ENCODE measurements around the gene EEA1.

EEA1 gene

GRCh38 chr12:92938018-92938417 is 8.9 kb upstream of the EEA1 start:
- no peak for DNase-seq

DNA sequence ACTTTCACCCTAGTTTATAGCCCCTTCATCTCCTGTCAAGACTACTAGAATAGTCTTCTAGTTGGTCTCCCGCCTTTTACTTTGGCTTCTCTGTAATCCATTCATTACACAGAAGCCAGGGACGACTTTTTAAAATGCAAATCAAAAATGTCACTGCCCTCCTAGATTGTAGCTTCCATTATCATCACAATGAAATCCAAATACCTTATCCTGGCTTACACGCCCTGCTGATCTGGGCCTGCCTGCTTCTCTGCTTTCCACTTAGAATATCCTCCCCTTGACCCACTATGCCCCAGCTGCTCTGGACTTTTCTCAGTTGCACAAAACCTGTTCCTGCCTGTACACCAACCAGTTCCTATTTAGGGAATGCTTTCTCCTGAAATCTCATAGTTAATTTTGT is 4.5 kb upstream of the EEA1 start:
- DNase-seq = no peak

GRCh38 chr12:92930421-92930820 is 1.3 kb upstream of the EEA1 start:
- DNase-seq = no peak

DNA sequence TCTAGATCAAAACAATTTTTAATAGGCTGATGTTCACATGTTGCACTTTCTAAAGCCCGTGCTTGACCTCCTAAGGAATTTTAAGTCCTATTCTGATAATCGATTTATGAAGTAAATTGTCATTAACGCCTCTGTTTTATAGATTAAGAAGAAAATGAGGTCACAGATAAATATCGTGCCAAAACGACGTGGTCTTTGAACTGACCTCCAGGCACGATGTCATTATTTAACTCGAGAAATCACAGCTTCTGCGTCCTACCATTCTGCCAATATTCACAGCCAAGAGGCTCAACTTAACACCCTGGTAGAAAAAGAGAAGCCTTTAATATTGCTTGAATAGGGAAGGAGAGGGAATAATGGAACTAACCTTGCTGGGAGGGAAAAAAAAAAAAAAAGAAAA is 888 bp upstream of the EEA1 start:
- DNase-seq = no peak

DNA sequence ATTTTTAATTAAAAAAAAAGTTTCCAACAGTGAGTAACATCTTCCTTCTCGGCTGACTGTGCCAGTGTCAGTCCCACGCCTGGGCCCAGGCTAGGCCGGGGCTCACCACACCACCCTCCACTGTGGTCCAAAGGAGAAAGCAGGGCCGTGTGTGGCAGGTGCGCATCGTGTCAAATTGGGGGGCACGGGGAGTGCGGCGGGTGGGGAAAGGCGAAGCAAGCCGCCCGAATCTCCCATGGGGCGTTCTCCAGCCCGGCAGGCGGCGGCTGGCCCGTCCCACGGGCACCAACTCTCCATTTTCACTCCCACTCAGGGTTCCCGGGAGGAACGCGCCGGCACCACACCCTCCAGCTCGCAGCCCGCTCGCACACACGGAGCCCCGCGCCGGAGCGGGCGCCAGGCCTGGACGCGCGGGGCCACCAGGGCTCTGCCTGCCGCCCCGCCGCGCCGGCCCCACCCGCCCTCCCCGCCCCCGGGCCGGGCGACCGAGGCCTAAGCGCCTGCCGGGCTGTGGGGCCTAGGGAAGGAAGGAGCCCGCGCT is 604 bp downstream of the EEA1 start:
- DNase-seq = no peak

- no peak for DNase-seq
Measured at GRCh38 chr12:92927436-92928281, 1.4 kb downstream of the EEA1 start.

- DNase-seq = no peak
Measured at GRCh38 chr12:92927055-92927435, 2.0 kb downstream of the EEA1 start.

DNA sequence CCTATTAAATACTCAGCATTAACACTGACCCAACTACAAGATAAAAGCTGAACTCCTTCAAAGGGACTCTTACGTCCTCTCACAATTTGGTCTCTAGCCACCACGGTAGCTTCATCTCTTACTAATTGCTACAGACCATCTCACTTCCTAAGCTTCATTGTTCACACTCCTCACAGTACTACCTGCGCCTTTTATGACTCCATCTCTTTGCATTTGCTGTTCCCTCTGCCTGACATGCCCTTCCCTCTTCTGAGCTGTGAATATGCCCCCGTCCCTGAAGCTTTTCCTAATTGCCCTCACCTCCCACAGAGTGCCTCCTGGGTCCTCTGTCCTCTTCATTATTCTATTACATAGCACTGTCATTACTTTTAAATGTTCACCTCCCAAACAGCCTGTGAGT is 2.5 kb downstream of the EEA1 start:
- DNase-seq = no peak

- DNase-seq = no peak
Measured at GRCh38 chr12:92921877-92922276, 7.2 kb downstream of the EEA1 start.

DNA sequence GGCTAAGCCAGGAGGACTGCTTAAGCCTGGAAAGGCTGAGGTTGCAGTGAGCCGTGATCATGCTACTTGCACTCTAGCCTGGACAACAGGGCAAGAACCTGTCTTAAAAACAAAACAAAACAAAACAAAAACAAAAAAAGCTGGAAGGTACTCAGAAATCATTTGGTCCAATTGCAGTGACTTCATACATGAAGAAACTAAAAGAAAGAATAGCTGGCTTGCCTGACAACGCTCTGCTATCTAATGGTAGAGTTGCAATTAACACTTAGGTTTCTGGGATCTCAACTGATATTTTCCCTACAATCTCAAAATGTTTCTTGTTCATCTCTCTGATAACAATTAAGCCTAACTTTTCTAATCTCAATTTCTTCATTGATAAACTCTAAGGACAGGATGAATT is 13.7 kb downstream of the EEA1 start:
- no peak for DNase-seq

DNA sequence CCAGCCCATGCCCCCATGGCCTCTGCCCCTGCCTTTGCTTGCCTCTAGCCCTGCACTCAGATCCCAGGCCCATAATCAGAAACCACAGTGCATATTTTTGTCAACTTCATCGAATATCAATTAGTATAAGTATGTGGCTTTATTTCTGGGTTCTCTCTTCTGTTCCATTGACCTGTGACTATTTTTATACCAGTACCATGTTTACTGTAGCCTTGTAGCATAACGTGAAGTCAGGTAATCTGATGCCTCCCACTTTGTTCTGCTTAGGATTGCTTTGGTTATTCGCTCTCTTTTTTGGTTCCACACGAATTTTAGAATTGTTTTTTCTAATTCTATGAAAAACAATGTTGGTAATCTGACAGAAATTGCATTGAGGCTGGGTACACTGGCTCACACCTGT is 14.9 kb downstream of the EEA1 start:
- DNase-seq = no peak

- no peak for DNase-seq
Measured at GRCh38 chr12:92912672-92913071, 16.4 kb downstream of the EEA1 start.

DNA sequence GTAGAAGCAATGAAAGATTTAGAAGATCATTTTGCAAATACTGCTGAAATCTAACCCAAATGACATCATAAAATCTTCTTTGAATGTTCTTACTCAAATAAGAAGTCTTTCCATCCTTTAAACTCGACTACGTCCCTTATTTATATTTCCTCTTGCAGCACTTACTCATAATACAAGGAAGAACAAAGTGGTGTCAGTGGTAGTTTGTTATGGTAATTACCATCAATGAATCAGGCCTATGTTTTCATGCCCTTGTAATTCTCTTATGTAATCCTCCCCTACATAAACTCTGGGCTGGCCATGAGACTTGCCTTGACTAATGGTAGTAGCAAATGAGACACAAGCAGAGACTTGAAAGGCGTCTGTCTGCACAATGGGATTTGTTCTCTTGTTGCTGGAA is 17.0 kb downstream of the EEA1 start:
- DNase-seq = no peak

DNA sequence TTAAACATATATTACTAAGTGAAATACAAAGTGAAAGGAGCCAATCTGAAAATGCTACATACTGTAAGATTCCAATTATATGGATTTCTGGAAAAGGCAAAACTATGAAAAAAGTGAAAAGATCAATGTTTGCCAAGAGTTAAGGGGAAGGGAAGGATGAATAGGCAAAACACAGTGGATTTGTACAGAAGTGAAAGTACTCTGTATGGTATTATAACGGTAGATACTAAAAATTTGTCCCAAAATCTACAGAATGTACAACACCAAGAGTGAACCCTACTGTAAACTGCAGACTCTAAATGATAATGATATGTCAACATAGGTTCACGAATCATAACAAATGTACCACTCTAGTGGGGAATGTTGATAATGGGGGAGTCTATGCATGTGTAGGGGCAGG is 17.8 kb downstream of the EEA1 start:
- DNase-seq = no peak

DNA sequence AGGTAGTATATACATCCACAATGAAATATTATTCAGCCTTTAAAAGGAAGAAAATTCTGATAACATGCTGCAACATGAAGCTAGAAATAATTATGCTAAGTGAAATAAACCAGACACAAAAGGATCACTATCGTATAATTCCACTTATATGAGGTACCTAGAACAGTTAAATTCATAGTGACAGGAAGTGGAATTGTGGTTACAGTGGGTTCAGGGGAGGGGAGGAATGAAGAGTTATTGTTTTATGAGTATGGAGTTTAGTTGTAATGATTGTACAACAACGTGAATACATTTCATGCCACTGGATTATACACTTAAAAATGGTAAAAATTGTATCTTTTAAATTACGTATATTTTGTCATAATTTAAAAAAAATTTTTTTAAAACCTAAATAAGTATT is 21.0 kb downstream of the EEA1 start:
- no peak for DNase-seq

DNA sequence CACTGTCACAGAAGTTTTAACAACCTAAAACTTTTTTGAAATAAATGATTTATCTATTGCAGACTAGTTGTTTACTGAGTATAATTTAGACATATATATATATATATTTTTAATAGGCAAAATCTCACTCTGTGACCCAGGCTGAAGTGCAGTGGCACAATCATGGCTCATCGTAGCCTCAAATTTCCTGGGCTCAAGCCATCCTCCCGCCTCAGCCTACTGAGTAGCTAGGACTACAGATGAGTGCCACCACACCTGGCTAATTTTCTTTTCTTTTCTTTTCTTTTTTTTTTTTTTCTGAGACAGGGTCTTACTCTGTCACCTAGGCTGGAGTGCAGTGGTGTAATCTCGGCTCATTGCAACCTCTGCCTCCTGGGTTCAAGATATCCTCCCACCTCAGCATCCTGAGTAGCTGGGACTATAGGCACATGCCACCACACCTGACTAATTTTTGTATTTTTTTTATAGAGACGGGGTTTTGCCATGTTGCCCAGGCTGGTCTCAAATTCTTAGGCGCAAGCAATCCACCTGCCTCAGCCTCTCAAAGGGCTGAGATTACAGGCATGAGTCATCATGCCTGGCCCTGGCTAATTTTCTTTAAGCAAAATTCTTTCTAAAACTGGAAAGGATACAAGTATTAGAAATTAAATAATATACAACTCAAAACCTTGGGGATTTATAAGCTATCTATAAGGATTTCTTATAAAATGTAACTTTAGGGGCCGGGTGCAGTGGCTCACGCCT is 23.1 kb downstream of the EEA1 start:
- no peak for DNase-seq

DNA sequence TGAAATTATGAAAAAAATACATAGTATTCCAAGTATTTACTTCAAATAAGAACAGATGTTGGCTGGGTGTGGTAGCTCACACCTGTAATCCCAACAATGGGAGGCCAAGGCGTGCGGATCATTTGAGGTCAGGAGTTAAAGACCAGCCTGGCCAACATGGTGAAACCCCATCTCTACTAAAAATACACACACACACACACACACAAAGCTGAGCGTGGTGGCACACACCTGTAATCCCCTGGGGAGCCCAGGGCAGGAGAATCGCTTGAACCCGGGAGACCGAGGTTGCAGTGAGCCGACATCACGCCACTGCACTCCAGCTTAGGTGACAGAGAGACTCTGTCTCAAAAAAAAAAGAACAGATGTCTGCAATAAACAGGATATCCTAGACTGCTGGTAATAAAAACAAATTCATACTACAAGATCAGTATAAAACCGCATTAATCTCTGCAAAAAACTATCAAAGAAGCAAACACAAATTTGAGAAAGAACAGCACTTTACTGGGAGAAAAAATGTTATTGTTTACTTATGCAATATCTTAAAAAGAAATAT is 23.8 kb downstream of the EEA1 start:
- no peak for DNase-seq

DNA sequence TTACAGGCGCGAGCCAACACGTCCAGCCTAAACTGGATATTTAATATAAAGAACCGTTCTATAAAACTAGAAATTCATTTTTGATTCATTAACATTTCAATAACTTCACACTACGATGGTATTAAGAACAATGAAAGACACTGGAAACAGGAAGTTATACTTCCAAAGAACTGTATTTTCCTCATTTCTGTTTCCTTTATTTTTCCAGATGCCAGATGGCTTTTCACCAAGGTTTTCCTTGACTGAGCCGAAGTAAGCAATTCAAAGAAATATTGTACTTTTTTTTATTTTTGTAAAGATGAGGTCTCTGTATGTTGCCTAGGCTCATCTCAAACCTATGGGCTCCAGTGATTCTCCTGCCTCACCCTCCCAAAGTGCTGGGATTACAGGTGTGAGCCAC is 28.2 kb downstream of the EEA1 start:
- DNase-seq = no peak

DNA sequence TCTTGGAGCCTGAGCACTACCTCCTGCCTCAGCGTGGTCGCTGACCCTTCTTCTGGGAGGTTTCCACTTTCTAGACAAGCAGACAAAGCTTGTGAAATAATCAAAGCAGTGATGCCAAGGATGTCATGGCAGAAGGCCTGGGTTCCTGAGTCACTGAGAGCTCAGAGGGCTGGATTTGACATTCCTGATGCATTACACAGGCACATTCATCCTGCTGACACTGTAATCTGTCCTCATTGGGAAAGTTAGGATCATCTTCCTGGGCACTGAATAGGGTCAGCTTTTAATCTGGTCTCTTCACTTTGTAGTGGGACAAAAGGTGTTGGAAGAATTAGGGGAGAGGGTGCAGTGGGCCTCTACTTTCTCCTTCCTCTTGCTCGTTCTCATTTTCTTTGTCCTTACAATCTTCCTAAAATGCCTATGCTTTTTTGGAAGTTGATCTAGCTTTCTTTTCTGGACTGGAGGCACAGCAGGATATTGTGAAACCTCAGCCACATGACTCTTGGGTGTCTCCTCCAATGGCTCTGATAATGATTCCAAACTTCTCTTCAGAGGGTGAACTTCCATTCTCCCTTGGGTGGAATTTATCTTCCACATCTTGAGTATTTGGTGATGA is 29.6 kb downstream of the EEA1 start:
- no peak for DNase-seq

GRCh38 chr12:92898755-92899154 is 30.3 kb downstream of the EEA1 start:
- no peak for DNase-seq

- DNase-seq = no peak
Measured at GRCh38 chr12:92897844-92898243, 31.3 kb downstream of the EEA1 start.

DNA sequence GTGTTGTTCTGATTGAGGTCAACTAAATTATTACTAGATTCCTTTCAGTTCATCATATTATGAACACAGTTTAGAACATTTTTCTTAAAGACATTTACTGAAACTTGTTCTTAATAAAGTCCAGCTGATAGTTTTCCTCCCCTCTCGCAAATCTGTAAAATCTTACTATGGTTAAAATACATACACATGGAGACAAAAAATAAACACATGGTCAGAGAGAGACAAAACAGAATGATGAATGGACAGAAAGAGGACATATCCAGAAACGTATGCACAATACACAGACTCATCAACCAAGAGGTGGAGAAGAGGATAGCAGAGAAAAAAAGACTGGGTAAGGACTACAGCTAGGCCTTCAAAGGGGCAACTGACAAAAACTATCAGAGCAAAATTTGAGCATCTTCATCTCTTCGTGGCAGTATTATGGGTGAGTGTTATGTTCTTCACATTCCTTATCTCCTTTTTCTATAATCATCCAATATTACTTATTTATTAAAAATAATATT is 38.4 kb downstream of the EEA1 start:
- DNase-seq = no peak

DNA sequence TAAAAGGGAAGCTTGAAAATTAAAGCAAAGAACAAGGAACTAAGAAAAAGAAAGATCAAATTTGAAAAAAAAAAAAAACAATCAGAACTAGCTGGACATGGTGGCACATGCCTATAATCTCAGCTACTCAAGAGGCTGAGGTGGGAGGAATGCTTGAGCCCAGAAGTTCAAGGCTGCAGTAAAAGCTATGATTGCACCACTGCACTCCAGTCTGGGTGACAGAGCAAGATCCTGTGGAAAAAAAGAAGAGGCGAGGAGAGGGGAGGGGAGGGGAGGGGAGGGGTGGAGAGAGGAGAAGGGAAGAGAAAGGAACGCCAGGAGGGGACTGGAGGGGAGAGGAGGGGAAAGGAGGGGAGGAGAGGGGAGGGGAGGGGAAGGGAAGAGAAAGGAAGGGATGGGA is 43.0 kb downstream of the EEA1 start:
- no peak for DNase-seq

Measured in NCI-H187 treated with DMSO at 0.1 percent for 48 hours (cell line).